ENCODE data around the gene BCL7A.

DNA sequence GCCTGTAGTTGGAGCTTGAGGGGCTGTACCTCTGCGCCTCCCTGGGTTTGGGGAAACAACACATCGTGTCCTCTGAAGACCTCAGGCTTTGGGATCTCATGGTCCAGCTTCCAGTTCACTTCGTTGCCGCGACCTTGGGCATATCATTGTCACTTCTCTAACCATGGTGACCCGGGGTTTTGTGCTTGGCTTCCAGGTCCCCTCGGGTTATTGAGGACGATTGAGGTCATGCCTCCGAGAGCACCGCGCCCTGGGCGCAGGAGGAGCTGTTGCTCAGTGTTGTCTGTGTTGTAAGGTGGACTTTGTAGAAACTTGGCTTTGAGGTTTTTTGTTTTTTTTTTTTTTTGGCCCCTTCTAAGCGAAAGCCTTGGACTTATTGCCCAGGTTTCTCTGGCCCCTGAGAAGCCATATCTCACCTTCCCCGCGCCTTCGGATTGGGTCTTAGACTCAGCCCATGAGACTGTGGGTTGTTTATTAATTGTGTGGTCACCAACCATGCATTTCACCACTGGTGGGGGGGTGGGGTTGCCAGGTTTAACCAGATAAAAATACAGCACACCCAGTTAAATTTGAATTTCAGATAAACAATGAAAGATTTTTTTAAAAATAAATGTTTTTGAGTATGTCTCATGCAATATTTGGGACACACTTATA, 2.6 kb downstream of the BCL7A start:
- TF ChIP-seq, protein P1, sequence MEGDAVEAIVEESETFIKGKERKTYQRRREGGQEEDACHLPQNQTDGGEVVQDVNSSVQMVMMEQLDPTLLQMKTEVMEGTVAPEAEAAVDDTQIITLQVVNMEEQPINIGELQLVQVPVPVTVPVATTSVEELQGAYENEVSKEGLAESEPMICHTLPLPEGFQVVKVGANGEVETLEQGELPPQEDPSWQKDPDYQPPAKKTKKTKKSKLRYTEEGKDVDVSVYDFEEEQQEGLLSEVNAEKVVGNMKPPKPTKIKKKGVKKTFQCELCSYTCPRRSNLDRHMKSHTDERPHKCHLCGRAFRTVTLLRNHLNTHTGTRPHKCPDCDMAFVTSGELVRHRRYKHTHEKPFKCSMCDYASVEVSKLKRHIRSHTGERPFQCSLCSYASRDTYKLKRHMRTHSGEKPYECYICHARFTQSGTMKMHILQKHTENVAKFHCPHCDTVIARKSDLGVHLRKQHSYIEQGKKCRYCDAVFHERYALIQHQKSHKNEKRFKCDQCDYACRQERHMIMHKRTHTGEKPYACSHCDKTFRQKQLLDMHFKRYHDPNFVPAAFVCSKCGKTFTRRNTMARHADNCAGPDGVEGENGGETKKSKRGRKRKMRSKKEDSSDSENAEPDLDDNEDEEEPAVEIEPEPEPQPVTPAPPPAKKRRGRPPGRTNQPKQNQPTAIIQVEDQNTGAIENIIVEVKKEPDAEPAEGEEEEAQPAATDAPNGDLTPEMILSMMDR (conservative IDR thresholded peaks at IDR 0.05; ENCODE audit: low read depth, low read length) = no peak
- TF ChIP-seq EZH2 (IDR thresholded peaks at IDR 0.05; ENCODE audit: low read length, unreplicated experiment) (no peak), EZH2phosphoT487 (IDR thresholded peaks at IDR 0.05; ENCODE audit: borderline replicate concordance, low read length) (no peak)
